CD4-positive, alpha-beta T cell (primary cell): ENCODE data around the gene PSMD3. TPM values are rescaled to one million over a fixed set of nuclear protein-coding genes. Genes with fewer than 3 reads are reported as not detected.
A peak's percentile ranks its signal among the peaks of the same experiment; 100 is the strongest.

Experiments used
- ATAC-seq: fragments of 200-7000 bp; cut with Tn5 transposase; one replicate; pipeline ENCODE4 v1.10.0; 2022; ENCODE audit warnings: mild to moderate bottlenecking; ENCODE audit not compliant: poor library complexity
- CTCF ChIA-PET: fragments of 350-600 bp; sonication (Branson Sonifier 250); formaldehyde crosslinking; loops from one replicate; lab custom pipeline; 2021; ENCODE audit warnings: antibody characterized with exemption, inconsistent platforms; lab: Charles Lee
- POLR2A ChIA-PET: fragments of 350-600 bp; sonication (Branson Sonifier 250); formaldehyde crosslinking; loops from one replicate; lab custom pipeline; 2021; ENCODE audit warnings: antibody characterized with exemption, inconsistent platforms; lab: Charles Lee
- DNase-seq, 14 experiments: peaks; one replicate each; pipeline ENCODE4 v3.0.0-alpha.2; 2013 to 2020; ENCODE audit warnings: mixed read lengths in 2 of 14
- H3K27ac ChIP-seq, 2 donors: one replicate each; pipeline versions ENCODE4 v1.5.1 to v1.7.0; 2013; ENCODE audit warnings: low read length in 2 of 2, low read depth in 1 of 2, mild to moderate bottlenecking in 1 of 2
- H3K27me3 ChIP-seq, 2 experiments: 1 replicate in 1 of 2; 2 replicates in 1 of 2; pipeline versions ENCODE4 v1.6.1 to v1.7.0; 2013; ENCODE audit warnings: low read length in 2 of 2, control low read depth in 1 of 2, mild to moderate bottlenecking in 1 of 2, moderate library complexity in 1 of 2; ENCODE audit not compliant: insufficient read depth in 2 of 2, control insufficient read depth in 1 of 2
- H3K36me3 ChIP-seq: one replicate; pipeline ENCODE4 v1.6.1; 2013; ENCODE audit warnings: low read length, control low read depth; ENCODE audit not compliant: insufficient read depth
- H3K4me1 ChIP-seq: one replicate; pipeline ENCODE4 v1.6.1; 2013; ENCODE audit warnings: low read length, control low read depth; ENCODE audit not compliant: insufficient read depth
- H3K4me3 ChIP-seq: one replicate; pipeline ENCODE4 v1.5.1; 2013; ENCODE audit warnings: mild to moderate bottlenecking, low read length, moderate library complexity
- H3K9me3 ChIP-seq, 2 experiments: 1 replicate in 1 of 2; 2 replicates in 1 of 2; pipeline versions ENCODE4 v1.6.1 to v1.7.0; 2013; ENCODE audit warnings: low read length in 2 of 2, mild to moderate bottlenecking in 2 of 2, control low read depth in 1 of 2, moderate library complexity in 1 of 2; ENCODE audit not compliant: control insufficient read depth in 1 of 2, insufficient read depth in 1 of 2
- H3K27ac Mint-ChIP-seq: one replicate; pipeline ENCODE4 v1.8.0; 2020; ENCODE audit warnings: mixed read lengths
- H3K27me3 Mint-ChIP-seq: one replicate; pipeline ENCODE4 v1.8.0; 2021; ENCODE audit warnings: mixed read lengths
- H3K36me3 Mint-ChIP-seq: one replicate; pipeline ENCODE4 v1.8.0; 2021; ENCODE audit warnings: low read depth, mixed read lengths
- H3K4me1 Mint-ChIP-seq: one replicate; pipeline ENCODE4 v1.8.0; 2021; ENCODE audit warnings: low read depth, mixed read lengths
- H3K4me3 Mint-ChIP-seq: one replicate; pipeline ENCODE4 v1.8.0; 2020; ENCODE audit warnings: mild to moderate bottlenecking, mixed read lengths
- H3K9me3 Mint-ChIP-seq: one replicate; pipeline ENCODE4 v1.8.0; 2020; ENCODE audit warnings: mixed read lengths
- intact Hi-C, 2 experiments: fragments of 100-400 bp; cut with DNase I in 1 of 2; cut with micrococcal nuclease in 1 of 2; formaldehyde crosslinking; loops; one replicate each; pipeline versions ENCODE4 v1.15.1 to v1.9.0; 2023 to 2025; cut with DNase I, micrococcal nuclease
- total RNA-seq, 174 experiments: library from RNA in 2 of 174; stranded (reverse) in 2 of 174; gene quantifications; one replicate each; pipeline ENCODE4 v1.2.3 and lab custom pipeline; 2021 to 2026
- TF ChIP-seq, protein P1 (sequence below): fragments of 200-600 bp; IDR thresholded peaks from one replicate; pipeline ENCODE4 v1.8.0; 2022; ENCODE audit warnings: antibody characterized with exemption, mild to moderate bottlenecking

PSMD3 gene
- total RNA-seq, 2 experiments from 2014 or later: 66.7 to 71.9 TPM

DNA sequence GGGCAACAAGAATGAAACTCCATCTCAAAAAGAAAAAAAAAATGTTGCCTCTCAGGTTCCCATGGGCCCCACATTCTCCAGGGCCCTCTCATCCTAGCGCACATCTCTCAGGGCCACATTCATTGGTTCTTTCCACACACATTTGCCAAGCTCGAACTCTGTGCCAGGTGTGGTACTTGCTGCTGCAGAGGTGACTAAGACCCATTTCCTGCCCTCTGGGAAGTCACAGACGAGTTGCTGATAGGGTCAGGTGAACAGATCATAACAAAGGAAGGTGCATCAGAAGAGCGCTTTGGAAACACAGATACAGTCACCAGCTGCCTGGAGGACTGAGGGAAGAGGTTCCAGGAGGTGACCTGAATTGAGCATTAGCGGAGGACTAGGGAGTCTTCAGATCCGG is 16.8 kb upstream of the PSMD3 start:
- peaks cover 37% of the 10 kb centered on the region for H3K4me1 Mint-ChIP-seq
- Histone ChIP-seq H3K4me1 (peaks cover 38% of the 10 kb centered on the region), H3K27ac (no peak overlapping the region), H3K36me3 (no peaks in the 10 kb centered on the region), H3K4me3 (no peak overlapping the region), H3K9me3 (no peaks in the 10 kb centered on the region), H3K27me3 (no peaks in the 10 kb centered on the region)
- TF ChIP-seq, protein P1, sequence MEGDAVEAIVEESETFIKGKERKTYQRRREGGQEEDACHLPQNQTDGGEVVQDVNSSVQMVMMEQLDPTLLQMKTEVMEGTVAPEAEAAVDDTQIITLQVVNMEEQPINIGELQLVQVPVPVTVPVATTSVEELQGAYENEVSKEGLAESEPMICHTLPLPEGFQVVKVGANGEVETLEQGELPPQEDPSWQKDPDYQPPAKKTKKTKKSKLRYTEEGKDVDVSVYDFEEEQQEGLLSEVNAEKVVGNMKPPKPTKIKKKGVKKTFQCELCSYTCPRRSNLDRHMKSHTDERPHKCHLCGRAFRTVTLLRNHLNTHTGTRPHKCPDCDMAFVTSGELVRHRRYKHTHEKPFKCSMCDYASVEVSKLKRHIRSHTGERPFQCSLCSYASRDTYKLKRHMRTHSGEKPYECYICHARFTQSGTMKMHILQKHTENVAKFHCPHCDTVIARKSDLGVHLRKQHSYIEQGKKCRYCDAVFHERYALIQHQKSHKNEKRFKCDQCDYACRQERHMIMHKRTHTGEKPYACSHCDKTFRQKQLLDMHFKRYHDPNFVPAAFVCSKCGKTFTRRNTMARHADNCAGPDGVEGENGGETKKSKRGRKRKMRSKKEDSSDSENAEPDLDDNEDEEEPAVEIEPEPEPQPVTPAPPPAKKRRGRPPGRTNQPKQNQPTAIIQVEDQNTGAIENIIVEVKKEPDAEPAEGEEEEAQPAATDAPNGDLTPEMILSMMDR: no peak
- ChIA-PET POLR2A (interaction anchor here (2.6 kb wide), 1 partner anchor 17 kb away, joined by 16 read pairs; the partner anchor contains the start of gene PSMD3), CTCF (interaction anchor here (1.6 to 2.2 kb wide), 2 partner anchors 16 to 227 kb away, joined by 4 to 10 read pairs; partner anchors contain the start of gene PSMD3)
- H3K27ac Mint-ChIP-seq: peak overlapping the region; percentile 30
- H3K27me3 Mint-ChIP-seq: no peaks in the 10 kb centered on the region
- H3K36me3 Mint-ChIP-seq: no peaks in the 10 kb centered on the region
- DNase-seq (peak in 13 of 14 experiments; percentile 16 to 68 (median 52)), ATAC-seq (peak; percentile 71)
- no peaks in the 10 kb centered on the region for H3K9me3 Mint-ChIP-seq
- no peak overlapping the region for H3K4me3 Mint-ChIP-seq
- intact Hi-C loops: loop anchor here in 1 of 2 experiments (1.0 to 5.0 kb wide), 2 partner anchors 16 to 37 kb away; partner anchors contain the start of genes LRRC3C, ORMDL3 and PSMD3

DNA sequence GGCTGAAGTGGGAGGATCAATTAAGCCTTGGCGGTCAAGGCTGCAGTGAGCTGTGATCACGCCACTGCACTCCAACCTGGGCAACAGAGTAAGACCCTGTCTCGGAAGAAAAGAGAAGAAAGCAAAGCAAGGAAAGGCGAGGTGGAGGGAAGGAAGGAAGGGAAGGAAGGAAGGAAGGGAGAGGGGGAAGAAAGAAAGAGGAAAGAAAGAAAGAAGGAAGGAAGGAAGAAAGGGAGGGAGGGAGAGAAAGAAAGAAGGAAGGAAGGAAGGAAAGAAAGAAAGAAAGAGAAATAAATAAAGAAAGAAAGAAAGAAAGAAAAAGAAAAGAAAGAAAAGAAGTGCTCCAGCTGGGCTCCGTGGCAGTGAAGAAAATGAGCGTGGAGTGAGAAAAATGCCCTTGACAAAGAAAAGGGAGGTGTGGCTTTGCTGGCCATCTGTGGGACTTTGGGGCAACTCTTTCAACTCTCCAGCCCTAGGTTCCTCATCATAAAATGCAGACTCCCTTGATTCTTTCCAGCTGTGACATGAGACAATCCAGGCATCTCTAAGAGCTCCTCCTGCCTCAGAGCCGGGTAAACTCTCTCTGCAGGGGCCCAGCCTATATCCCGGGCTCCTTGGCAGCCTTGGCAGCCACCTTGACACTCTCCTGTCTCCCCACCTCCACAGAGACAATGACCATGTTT is 15.4 kb upstream of the PSMD3 start:
- Mint-ChIP-seq H3K27ac (no peak overlapping the region), H3K4me3 (no peak overlapping the region), H3K4me1 (peaks cover 33% of the 10 kb centered on the region), H3K9me3 (no peaks in the 10 kb centered on the region), H3K27me3 (peaks cover 10% of the 10 kb centered on the region), H3K36me3 (no peaks in the 10 kb centered on the region)
- no peaks in the 10 kb centered on the region for H3K9me3 ChIP-seq
- POLR2A ChIA-PET: interaction anchor here (2.6 kb wide), 1 partner anchor 15 kb away, joined by 16 read pairs; the partner anchor contains the start of gene PSMD3
- TF ChIP-seq, protein P1: no peak
- H3K4me1 ChIP-seq: peaks cover 33% of the 10 kb centered on the region
- no peaks in the 10 kb centered on the region for H3K36me3 ChIP-seq
- CTCF ChIA-PET: interaction anchor here (2.2 kb wide), 1 partner anchor 15 kb away, joined by 10 read pairs; the partner anchor contains the start of gene PSMD3
- H3K4me3 ChIP-seq: no peak overlapping the region
- intact Hi-C loops: no loop called here
- no peaks in the 10 kb centered on the region for H3K27me3 ChIP-seq
- H3K27ac ChIP-seq: no peak overlapping the region
- ATAC-seq (no peak), DNase-seq (no peak)

DNA sequence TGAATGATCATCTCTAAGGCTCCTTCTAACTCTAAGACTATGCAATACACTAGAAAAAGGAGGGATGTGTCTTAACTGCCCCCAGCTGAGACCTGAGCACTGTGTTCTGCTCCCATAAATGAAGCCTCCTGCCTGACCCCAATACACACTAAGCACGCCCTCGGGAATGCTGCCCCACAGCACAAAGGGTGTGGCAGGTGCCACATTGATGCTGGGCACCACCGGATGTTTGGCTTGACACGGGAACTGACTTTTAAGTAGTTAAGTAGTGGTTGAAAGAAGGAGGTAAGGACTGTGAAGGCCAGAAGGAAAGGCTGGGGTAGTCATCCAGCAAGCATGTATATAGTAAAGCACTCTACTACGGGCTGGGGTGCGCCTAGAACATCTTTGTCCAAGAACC is 13.8 kb upstream of the PSMD3 start:
- Histone ChIP-seq H3K4me1 (peaks cover 33% of the 10 kb centered on the region), H3K9me3 (no peaks in the 10 kb centered on the region), H3K27me3 (no peaks in the 10 kb centered on the region), H3K36me3 (no peaks in the 10 kb centered on the region), H3K27ac (no peak overlapping the region), H3K4me3 (no peak overlapping the region)
- Mint-ChIP-seq H3K27me3 (peaks cover 24% of the 10 kb centered on the region), H3K4me1 (peaks cover 28% of the 10 kb centered on the region), H3K27ac (no peak overlapping the region), H3K36me3 (no peaks in the 10 kb centered on the region), H3K4me3 (no peak overlapping the region), H3K9me3 (no peaks in the 10 kb centered on the region)
- no peak for ATAC-seq
- intact Hi-C loops: no loop called here
- TF ChIP-seq, protein P1: no peak
- ChIA-PET CTCF (interaction anchor here (1.8 kb wide), 1 partner anchor 14 kb away, joined by 4 read pairs; the partner anchor contains the start of gene PSMD3), POLR2A (no interaction called here)
- no peak for DNase-seq
